Amniotic stem cell (primary cell): ENCODE measurements around the gene ASCL3.
"Not testable (repeated sequence)": the region's sequence is repeated elsewhere in the genome, so short reads cannot be mapped to it uniquely, and the experiment has no call there.

Experiments used
- DNase-seq: peaks from one replicate; lab custom pipeline; 2025; lab: John Stamatoyannopoulos, UW

ASCL3 gene

GRCh38 chr11:8947230-8947943 lies 4.6 kb upstream of the ASCL3 start:
- no peak for DNase-seq

GRCh38 chr11:8941341-8942103 lies 1.3 kb downstream of the ASCL3 start:
- no peak for DNase-seq

DNA sequence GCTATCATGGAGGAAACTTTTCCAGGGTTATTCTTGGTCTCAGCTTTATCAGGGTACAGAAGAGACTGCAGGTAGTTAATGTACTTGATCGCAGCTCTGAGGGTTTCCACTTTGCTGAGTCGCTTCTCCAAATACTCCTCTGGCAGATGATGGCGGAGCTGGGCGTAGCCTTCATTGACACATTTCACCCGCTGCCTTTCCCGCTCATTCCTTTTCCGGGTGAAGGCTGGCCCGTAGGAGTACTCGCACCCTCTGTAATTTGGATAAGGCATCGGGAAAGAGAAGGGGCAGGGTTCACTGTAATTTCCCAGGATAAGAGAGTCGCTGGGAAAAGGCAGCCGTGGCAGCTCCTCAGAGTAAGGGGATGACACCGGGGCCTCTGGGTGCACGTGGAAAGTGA lies 5.2 kb downstream of the ASCL3 start:
- no peak for DNase-seq

GRCh38 chr11:8937159-8937558 lies 5.7 kb downstream of the ASCL3 start:
- no peak for DNase-seq

DNA sequence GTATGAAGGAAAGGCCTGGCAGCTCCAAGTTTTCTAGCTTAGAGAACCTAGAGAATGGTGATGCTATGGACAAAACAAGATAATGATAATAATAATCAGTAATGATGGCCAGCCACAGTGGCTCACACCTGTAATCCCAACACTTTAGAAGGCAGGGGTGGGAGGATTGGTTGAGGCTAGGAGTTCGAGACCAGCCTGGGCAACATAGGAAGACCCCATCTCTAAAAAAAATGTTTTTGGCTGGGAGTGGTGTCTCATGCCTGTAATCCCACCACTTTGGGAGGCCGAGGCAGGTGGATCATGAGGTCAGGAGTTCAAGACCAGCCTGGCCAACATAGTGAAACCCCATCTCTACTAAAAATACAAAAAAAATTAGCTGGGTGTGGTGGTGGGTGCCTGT lies 7.0 kb downstream of the ASCL3 start:
- DNase-seq, result not testable (repeated sequence)

DNA sequence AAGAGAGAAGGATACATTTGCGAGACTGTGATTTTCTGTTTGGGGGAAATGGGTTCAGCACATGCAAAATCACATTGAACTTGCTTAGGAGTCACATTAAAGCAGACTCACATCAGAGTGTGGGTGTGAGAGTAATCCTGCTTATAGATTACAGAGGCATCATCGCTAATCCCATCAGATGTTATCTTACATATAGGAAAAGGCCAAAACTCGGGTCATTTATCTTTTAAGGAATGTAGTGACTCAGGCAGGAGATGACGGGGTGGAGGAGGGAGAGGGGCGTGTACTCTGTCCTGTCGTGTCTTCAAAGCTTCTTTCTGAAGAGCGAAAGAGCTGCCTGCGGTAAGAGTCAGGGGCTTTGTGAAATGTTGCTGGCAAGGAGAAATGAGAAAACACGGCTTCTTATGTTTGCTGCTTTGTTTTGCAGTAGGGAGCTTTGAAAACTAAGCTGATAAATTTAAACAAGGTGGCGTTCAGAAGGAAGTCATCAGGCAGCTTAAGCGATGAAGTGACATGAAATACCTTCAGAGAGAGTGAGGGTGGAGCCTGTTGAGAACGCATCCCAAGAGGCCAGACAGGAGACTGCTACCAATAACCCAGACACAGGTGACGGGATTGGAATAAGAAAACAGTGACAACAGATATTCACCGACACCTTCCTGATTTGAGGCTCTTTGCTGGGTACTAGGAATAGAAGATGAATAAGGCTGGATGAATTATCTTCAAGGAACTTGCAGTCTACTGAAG lies 7.9 kb downstream of the ASCL3 start:
- DNase-seq, result peak; percentile 27

- no peak for DNase-seq
Measured at GRCh38 chr11:8933931-8934330, 8.9 kb downstream of the ASCL3 start.

DNA sequence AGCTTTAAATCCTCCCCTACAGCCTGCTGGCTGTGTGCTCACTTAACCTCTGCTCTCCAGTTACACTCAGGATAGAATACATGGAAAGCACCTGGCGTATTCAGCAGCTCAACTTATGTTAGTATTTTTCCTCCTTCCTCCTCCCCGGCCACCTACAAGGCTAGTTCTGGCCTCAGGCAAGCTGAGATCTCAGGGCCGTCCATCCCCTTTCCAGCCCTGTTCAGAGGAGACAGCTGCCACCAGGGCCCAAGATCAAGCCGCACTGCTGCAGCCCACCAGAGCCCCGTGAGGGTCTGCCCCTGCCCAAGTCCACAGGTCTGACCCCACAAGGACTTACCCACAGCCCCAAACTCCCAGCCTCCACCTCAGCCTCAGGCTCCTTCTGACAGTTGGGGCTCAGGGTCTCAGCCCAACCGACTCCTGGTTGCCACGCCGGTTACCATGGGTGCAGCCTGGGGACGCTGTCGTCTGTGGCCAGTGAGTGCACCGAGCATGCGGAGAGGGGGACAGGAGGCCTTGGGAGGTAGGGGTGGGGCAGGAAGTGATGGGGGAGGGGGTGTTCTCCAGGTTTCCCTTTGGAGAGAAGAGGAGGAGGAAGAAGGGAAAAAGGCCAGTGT lies 10.1 kb downstream of the ASCL3 start, which contains the start of gene C11orf16:
TSS of gene C11orf16 (minus strand) at position 384 of the 617 bp plus-strand sequence. CDS start 639 bp downstream, outside the sequence.
- DNase-seq, result no peak

DNA sequence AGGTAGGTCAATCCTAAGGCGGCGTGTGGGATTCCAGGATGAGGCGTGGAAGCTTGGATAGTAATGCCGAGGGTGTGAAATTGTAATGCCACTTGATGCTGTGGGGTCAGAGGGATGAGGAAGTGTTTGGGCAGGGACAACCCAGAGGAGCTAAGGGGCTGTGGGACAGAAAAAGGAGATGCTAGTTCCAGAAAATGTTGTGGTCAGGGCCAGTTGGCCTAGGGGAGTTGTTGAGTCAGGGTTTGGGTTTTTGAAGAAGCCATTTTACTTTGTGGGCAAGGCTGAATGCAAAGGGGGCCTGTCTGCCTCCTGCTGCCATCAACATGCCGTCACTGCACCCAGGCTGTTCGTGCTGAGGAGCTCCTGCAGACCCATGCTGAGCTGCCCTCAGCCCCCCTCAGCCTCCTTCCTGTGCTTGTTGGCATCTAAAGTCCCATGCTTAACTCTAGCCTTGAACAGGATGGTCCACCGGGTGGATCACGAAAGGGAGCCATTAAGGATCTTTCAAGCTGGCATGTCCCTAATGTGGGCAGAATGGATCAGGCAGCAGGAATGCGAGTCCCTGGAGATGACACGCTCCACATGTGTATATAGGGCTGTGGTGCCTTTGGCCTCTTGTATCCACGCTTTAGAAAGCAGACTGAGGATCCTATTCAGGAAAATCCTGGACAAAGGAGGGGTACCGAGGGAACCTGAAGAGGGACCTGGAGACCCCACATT lies 12.2 kb downstream of the ASCL3 start:
- DNase-seq, result no peak

- no peak for DNase-seq
Measured at GRCh38 chr11:8928981-8929615, 13.7 kb downstream of the ASCL3 start.

- no peak for DNase-seq
Measured at GRCh38 chr11:8928205-8928604, 14.6 kb downstream of the ASCL3 start.

- DNase-seq, result no peak
Measured at GRCh38 chr11:8927233-8927632, 15.6 kb downstream of the ASCL3 start.

DNA sequence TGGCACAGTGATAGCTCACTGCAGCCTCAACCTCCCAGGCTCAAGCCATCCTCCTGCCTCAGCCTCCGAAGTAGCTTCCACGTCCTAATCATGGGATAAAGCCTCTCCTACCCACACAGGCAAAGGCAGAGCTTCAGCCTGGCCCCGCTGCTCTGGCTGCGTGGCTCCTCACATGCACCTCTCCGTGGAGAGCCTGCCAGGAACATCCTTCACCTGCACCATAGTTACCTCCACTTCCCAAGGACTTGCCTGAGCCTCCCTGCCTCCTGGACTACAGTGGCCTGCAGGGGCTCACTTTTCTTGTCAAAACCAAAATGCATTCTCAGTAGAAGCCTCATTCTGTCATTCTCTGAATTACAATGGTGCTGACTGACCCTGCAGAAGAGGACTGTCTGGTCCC lies 16.6 kb downstream of the ASCL3 start:
- no peak for DNase-seq

DNA sequence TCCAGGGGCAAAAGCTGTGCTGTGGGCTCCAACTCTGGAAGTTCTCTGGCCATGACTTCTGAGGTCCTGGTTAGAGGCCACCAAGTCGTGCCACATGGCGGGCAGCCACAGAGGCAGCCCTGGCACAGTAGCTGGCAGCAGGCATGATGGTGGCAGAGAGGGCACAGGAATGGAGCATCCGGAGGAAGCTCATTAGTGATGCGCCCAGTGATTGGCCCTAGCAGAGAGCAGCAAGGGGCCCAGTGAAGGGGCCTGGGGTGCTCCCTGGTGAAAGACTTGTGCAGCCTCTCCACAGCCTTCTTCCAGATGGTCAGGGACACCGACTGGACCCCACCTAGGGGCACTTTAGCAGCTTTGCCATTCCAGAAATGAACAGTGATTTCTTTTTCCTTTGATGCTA lies 17.1 kb downstream of the ASCL3 start:
- DNase-seq, result no peak

GRCh38 chr11:8922691-8923090 lies 20.1 kb downstream of the ASCL3 start:
- no peak for DNase-seq

DNA sequence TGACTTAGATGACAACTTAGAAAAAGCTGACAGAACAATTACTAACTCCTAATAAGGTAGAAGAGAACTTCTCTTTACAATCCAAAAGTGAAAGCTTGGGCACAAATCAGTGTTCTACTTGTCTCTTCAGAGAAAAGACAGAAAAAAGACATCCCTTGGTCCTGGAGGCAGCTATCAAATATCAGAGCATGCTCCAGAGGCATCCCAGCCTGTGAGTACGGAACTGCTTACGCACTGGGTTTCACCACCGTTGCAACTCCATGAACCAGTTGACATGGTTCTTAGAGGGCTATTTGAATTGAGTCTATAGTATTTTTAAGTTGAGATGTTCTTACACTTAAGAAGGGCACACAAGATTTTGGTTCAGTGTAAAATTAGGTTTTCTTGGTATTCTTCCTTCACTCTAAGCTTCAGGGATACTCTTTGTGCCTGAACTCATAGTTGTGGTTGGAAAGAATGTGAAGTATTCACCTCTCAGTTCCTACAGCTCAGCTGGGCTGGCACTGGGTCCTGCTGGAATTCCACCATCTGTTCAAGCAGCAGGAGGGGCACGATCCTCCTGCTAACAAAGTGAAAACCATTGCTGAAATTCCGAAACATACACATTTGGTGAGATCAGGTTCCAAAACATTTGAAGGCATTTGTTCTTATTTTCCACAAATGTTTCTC lies 25.5 kb downstream of the ASCL3 start:
- peak; percentile 63 for DNase-seq

DNA sequence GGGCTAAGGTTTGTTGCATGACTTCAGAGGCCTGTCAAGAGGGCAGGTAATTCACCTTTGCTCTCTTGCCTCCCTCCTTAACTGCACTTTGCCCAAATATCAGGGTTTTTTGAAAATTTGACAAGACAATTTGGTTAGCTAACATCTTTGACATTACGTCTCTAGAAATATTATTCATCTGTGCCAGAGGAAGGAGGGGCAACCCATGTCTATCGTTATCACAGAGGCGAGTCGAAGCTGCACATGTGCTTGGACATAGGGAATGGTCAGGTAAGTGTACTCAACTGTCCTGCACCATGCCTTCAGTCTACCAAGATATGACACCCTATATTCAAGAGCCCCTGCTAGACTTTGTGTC lies 28.2 kb downstream of the ASCL3 start:
- no peak for DNase-seq

DNA sequence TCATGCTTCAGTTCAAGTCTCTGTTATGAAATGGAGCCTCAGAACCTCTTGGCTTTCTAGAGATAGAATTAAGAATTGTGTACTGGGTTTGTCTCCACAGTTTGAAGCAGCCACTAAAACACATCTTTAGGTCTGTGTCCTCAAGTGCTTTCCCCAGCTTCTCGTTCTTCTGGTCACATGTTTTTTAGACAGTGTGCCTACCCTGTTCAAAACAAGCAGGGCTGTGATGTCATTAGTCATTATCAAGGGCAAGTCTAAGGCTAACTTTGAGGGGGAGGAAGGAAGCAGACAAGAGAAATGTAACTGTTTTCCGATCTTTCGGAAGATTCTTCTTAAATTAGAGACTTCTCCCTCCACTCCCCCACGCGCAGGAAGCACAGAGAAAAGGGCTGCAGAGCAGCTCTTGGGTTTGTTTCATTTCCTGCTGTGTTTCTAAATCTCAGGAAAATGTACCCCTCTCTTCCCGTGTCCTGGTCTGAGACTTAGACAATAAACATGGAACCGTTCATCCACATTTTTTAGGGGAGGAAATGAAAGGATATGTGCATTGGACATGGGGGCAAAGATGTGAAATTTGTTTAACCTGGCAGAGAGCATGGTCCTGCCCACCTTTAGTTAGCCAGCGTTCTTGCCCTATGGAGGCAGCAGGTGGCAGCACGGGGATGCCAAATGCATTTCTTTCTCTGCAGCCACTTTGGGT lies 28.7 kb downstream of the ASCL3 start:
- DNase-seq, result peak; percentile 7

GRCh38 chr11:8911029-8911823 lies 31.6 kb downstream of the ASCL3 start, which contains the start of gene AKIP1:
TSS of gene AKIP1 (plus strand) at chr11:8911189. CDS start at chr11:8911450, 261 bp downstream.
- peak; percentile 93 for DNase-seq
